GM21390 (cell line): ENCODE data around the gene SOD1.
"Not testable (repeated sequence)": the region's sequence is repeated elsewhere in the genome, so short reads cannot be mapped to it uniquely, and the experiment has no call there.

Experiments used
- ATAC-seq: cut with Tn5 transposase; IDR thresholded peaks from one replicate; pipeline ENCODE4 v1.9.1; 2021; ENCODE audit not compliant: unreplicated experiment

The SOD1 gene

GRCh38 chr21:31659536-31660258 lies at the start of gene SOD1:
Gene SOD1 (plus strand): TSS chr21:31659693. CDS start chr21:31659770, 77 bp downstream.
- peak; percentile 93 for ATAC-seq

- ATAC-seq = no peak
Measured at GRCh38 chr21:31611445-31611844, 48.0 kb upstream of the SOD1 start.

GRCh38 chr21:31612894-31613785 lies 46.4 kb upstream of the SOD1 start:
- ATAC-seq = no peak

GRCh38 chr21:31614705-31615104 lies 44.8 kb upstream of the SOD1 start:
- no peak for ATAC-seq

GRCh38 chr21:31616216-31616615 lies 43.3 kb upstream of the SOD1 start:
- ATAC-seq = no peak

GRCh38 chr21:31618696-31619430 lies 40.6 kb upstream of the SOD1 start:
- ATAC-seq = no peak

- no peak for ATAC-seq
Measured at GRCh38 chr21:31622397-31622796, 37.1 kb upstream of the SOD1 start.

GRCh38 chr21:31623664-31624063 lies 35.8 kb upstream of the SOD1 start:
- no peak for ATAC-seq

GRCh38 chr21:31624181-31624580 lies 35.3 kb upstream of the SOD1 start:
- ATAC-seq = no peak

GRCh38 chr21:31624961-31625491 lies 34.5 kb upstream of the SOD1 start:
- ATAC-seq = no peak

- no peak for ATAC-seq
Measured at GRCh38 chr21:31629972-31630711, 29.4 kb upstream of the SOD1 start.

GRCh38 chr21:31631881-31632280 lies 27.6 kb upstream of the SOD1 start:
- not testable (repeated sequence) for ATAC-seq

- ATAC-seq = no peak
Measured at GRCh38 chr21:31634993-31635392, 24.5 kb upstream of the SOD1 start.

- no peak for ATAC-seq
Measured at GRCh38 chr21:31636874-31637273, 22.6 kb upstream of the SOD1 start.

GRCh38 chr21:31641416-31641922 lies 18.0 kb upstream of the SOD1 start:
- no peak for ATAC-seq

GRCh38 chr21:31644643-31645042 lies 14.8 kb upstream of the SOD1 start:
- ATAC-seq = no peak

GRCh38 chr21:31647650-31648049 lies 11.8 kb upstream of the SOD1 start:
- ATAC-seq = peak; percentile 82

GRCh38 chr21:31650930-31651329 lies 8.6 kb upstream of the SOD1 start:
- ATAC-seq = no peak

GRCh38 chr21:31651491-31651890 lies 8.0 kb upstream of the SOD1 start:
- ATAC-seq = not testable (repeated sequence)

- ATAC-seq = no peak
Measured at GRCh38 chr21:31654340-31654739, 5.2 kb upstream of the SOD1 start.
